ENCODE results near the gene AHCYL2. TPM values are rescaled to one million over a fixed set of nuclear protein-coding genes. Genes with fewer than 3 reads are reported as not detected.
"Not testable (repeated sequence)": the region's sequence is repeated elsewhere in the genome, so short reads cannot be mapped to it uniquely, and the experiment has no call there.

The AHCYL2 gene
- total RNA-seq, 1 donor from 2014 or later = 91.0 TPM

- ATAC-seq = no peak
Observed at GRCh38 chr7:129210989-129211312, 13.9 kb upstream of the AHCYL2 start.

GRCh38 chr7:129212126-129212525 is 12.7 kb upstream of the AHCYL2 start:
- ATAC-seq (no peak), DNase-seq (no peak)
- no peaks in the 10 kb centered on the region for H3K36me3 ChIP-seq
- H3K4me1 ChIP-seq = no peaks in the 10 kb centered on the region
- H3K27me3 ChIP-seq (ENCODE audit: low read depth) = no peaks in the 10 kb centered on the region
- TF ChIP-seq CTCF (IDR thresholded peaks at IDR 0.05) = no peak
- no peaks in the 10 kb centered on the region for H3K9me3 ChIP-seq
- no peak overlapping the region for H3K4me3 ChIP-seq
- no peak overlapping the region for H3K27ac ChIP-seq
- intact Hi-C loops (cut with DNase I) = no loop called here

More at GRCh38 chr7:129210989-129211312, 13.9 kb upstream of the AHCYL2 start:
- H3K9me3 ChIP-seq = no peaks in the 10 kb centered on the region
- intact Hi-C loops (cut with DNase I) = no loop called here
- H3K27me3 ChIP-seq (ENCODE audit: low read depth) = no peaks in the 10 kb centered on the region
- H3K27ac ChIP-seq = no peak overlapping the region
- no peak for TF ChIP-seq CTCF (IDR thresholded peaks at IDR 0.05)
- no peak for DNase-seq
- no peak overlapping the region for H3K4me3 ChIP-seq
- H3K4me1 ChIP-seq = no peaks in the 10 kb centered on the region
- no peaks in the 10 kb centered on the region for H3K36me3 ChIP-seq

GRCh38 chr7:129212596-129212995 is 12.2 kb upstream of the AHCYL2 start:
- no peaks in the 10 kb centered on the region for H3K36me3 ChIP-seq
- no peak for ATAC-seq
- H3K9me3 ChIP-seq = no peaks in the 10 kb centered on the region
- H3K4me1 ChIP-seq = no peaks in the 10 kb centered on the region
- no peak overlapping the region for H3K27ac ChIP-seq
- intact Hi-C loops (cut with DNase I) = no loop called here
- TF ChIP-seq CTCF (IDR thresholded peaks at IDR 0.05) = no peak
- no peaks in the 10 kb centered on the region for H3K27me3 ChIP-seq (ENCODE audit: low read depth)
- DNase-seq = no peak
- no peak overlapping the region for H3K4me3 ChIP-seq

- Histone ChIP-seq H3K27ac (no peak overlapping the region), H3K36me3 (no peaks in the 10 kb centered on the region), H3K4me3 (no peak overlapping the region), H3K4me1 (peaks cover 4% of the 10 kb centered on the region), H3K9me3 (no peaks in the 10 kb centered on the region), H3K27me3 (ENCODE audit: low read depth) (no peaks in the 10 kb centered on the region)
- DNase-seq (no peak), ATAC-seq (no peak)
- TF ChIP-seq CTCF (IDR thresholded peaks at IDR 0.05) = no peak
- intact Hi-C loops (cut with DNase I) = no loop called here
Observed at GRCh38 chr7:129213828-129214227, 11.0 kb upstream of the AHCYL2 start.

GRCh38 chr7:129215691-129216090 is 9.1 kb upstream of the AHCYL2 start:
- H3K4me3 ChIP-seq; H3K36me3 ChIP-seq; H3K9me3 ChIP-seq; H3K27me3 ChIP-seq (ENCODE audit: low read depth); H3K27ac ChIP-seq; ATAC-seq; DNase-seq; H3K4me1 ChIP-seq; intact Hi-C loops (cut with DNase I): not testable (repeated sequence)

GRCh38 chr7:129216101-129216715 is 8.6 kb upstream of the AHCYL2 start:
- intact Hi-C loops (cut with DNase I); H3K27me3 ChIP-seq (ENCODE audit: low read depth); H3K4me1 ChIP-seq: not testable (repeated sequence)

GRCh38 chr7:129216821-129217416 is 7.9 kb upstream of the AHCYL2 start:
- H3K4me1 ChIP-seq; H3K36me3 ChIP-seq; DNase-seq; intact Hi-C loops (cut with DNase I); H3K27ac ChIP-seq; H3K9me3 ChIP-seq; ATAC-seq; H3K27me3 ChIP-seq (ENCODE audit: low read depth); H3K4me3 ChIP-seq: not testable (repeated sequence)

More at GRCh38 chr7:129216101-129216715, 8.6 kb upstream of the AHCYL2 start:
- ATAC-seq, DNase-seq, H3K36me3 ChIP-seq, H3K9me3 ChIP-seq, H3K4me3 ChIP-seq, H3K27ac ChIP-seq: not testable (repeated sequence)
